CD4-positive, alpha-beta T cell (primary cell): ENCODE results near the gene SNRPB. TPM values are rescaled to one million over a fixed set of nuclear protein-coding genes. Genes with fewer than 3 reads are reported as not detected.

Source experiments
- ATAC-seq: fragments of 200-7000 bp; cut with Tn5 transposase; one replicate; pipeline ENCODE4 v1.10.0; 2022; ENCODE audit warnings: mild to moderate bottlenecking; ENCODE audit not compliant: poor library complexity
- CTCF ChIA-PET: fragments of 350-600 bp; sonication (Branson Sonifier 250); formaldehyde crosslinking; loops from one replicate; lab custom pipeline; 2021; ENCODE audit warnings: antibody characterized with exemption, inconsistent platforms; lab: Charles Lee
- POLR2A ChIA-PET: fragments of 350-600 bp; sonication (Branson Sonifier 250); formaldehyde crosslinking; loops from one replicate; lab custom pipeline; 2021; ENCODE audit warnings: antibody characterized with exemption, inconsistent platforms; lab: Charles Lee
- DNase-seq, 14 experiments: peaks; one replicate each; pipeline ENCODE4 v3.0.0-alpha.2; 2013 to 2020; ENCODE audit warnings: mixed read lengths in 2 of 14
- H3K27ac ChIP-seq, 2 donors: one replicate each; pipeline versions ENCODE4 v1.5.1 to v1.7.0; 2013; ENCODE audit warnings: low read length in 2 of 2, low read depth in 1 of 2, mild to moderate bottlenecking in 1 of 2
- H3K27me3 ChIP-seq, 2 experiments: 1 replicate in 1 of 2; 2 replicates in 1 of 2; pipeline versions ENCODE4 v1.6.1 to v1.7.0; 2013; ENCODE audit warnings: low read length in 2 of 2, control low read depth in 1 of 2, mild to moderate bottlenecking in 1 of 2, moderate library complexity in 1 of 2; ENCODE audit not compliant: insufficient read depth in 2 of 2, control insufficient read depth in 1 of 2
- H3K36me3 ChIP-seq: one replicate; pipeline ENCODE4 v1.6.1; 2013; ENCODE audit warnings: low read length, control low read depth; ENCODE audit not compliant: insufficient read depth
- H3K4me1 ChIP-seq: one replicate; pipeline ENCODE4 v1.6.1; 2013; ENCODE audit warnings: low read length, control low read depth; ENCODE audit not compliant: insufficient read depth
- H3K4me3 ChIP-seq: one replicate; pipeline ENCODE4 v1.5.1; 2013; ENCODE audit warnings: mild to moderate bottlenecking, low read length, moderate library complexity
- H3K9me3 ChIP-seq, 2 experiments: 1 replicate in 1 of 2; 2 replicates in 1 of 2; pipeline versions ENCODE4 v1.6.1 to v1.7.0; 2013; ENCODE audit warnings: low read length in 2 of 2, mild to moderate bottlenecking in 2 of 2, control low read depth in 1 of 2, moderate library complexity in 1 of 2; ENCODE audit not compliant: control insufficient read depth in 1 of 2, insufficient read depth in 1 of 2
- H3K27ac Mint-ChIP-seq: one replicate; pipeline ENCODE4 v1.8.0; 2020; ENCODE audit warnings: mixed read lengths
- H3K27me3 Mint-ChIP-seq: one replicate; pipeline ENCODE4 v1.8.0; 2021; ENCODE audit warnings: mixed read lengths
- H3K36me3 Mint-ChIP-seq: one replicate; pipeline ENCODE4 v1.8.0; 2021; ENCODE audit warnings: low read depth, mixed read lengths
- H3K4me1 Mint-ChIP-seq: one replicate; pipeline ENCODE4 v1.8.0; 2021; ENCODE audit warnings: low read depth, mixed read lengths
- H3K4me3 Mint-ChIP-seq: one replicate; pipeline ENCODE4 v1.8.0; 2020; ENCODE audit warnings: mild to moderate bottlenecking, mixed read lengths
- H3K9me3 Mint-ChIP-seq: one replicate; pipeline ENCODE4 v1.8.0; 2020; ENCODE audit warnings: mixed read lengths
- intact Hi-C, 2 experiments: fragments of 100-400 bp; cut with DNase I in 1 of 2; cut with micrococcal nuclease in 1 of 2; formaldehyde crosslinking; loops; one replicate each; pipeline versions ENCODE4 v1.15.1 to v1.9.0; 2023 to 2025; cut with DNase I, micrococcal nuclease
- total RNA-seq, 174 experiments: library from RNA in 2 of 174; stranded (reverse) in 2 of 174; gene quantifications; one replicate each; pipeline ENCODE4 v1.2.3 and lab custom pipeline; 2021 to 2026
- TF ChIP-seq, protein P1 (sequence below): fragments of 200-600 bp; IDR thresholded peaks from one replicate; pipeline ENCODE4 v1.8.0; 2022; ENCODE audit warnings: antibody characterized with exemption, mild to moderate bottlenecking

Gene SNRPB
- total RNA-seq, 2 experiments from 2014 or later = 146 to 147 TPM

DNA sequence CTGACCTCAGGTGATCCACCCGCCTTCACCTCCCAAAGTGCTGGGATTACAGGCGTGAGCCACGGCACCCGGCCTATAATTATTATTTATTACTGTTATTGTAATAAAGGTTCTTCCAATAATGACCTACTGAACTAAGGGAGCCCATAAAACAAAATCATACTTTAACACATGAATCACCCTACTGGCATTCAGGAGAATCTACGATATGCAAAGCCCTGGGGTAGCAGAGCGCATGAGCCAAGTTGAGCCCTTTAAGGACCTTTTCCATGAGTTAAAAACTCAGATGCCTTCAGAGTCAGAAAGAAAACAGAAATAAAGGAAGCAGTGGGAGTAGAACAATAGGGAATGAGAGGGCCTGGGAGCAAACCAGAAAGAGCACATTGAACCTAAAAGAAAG lies 41.5 kb downstream of the SNRPB start:
- POLR2A ChIA-PET = no interaction called here
- Mint-ChIP-seq H3K36me3 (no peaks in the 10 kb centered on the region), H3K4me3 (no peak overlapping the region), H3K27ac (no peak overlapping the region), H3K27me3 (peaks cover 19% of the 10 kb centered on the region), H3K4me1 (no peaks in the 10 kb centered on the region), H3K9me3 (no peaks in the 10 kb centered on the region)
- ATAC-seq = no peak
- H3K27me3 ChIP-seq = peaks cover 0 to 5% of the 10 kb centered on the region in 2 experiments
- CTCF ChIA-PET = no interaction called here
- H3K4me3 ChIP-seq = no peak overlapping the region
- no peak overlapping the region for H3K27ac ChIP-seq
- DNase-seq = no peak
- intact Hi-C loops = no loop called here
- H3K9me3 ChIP-seq = peaks cover 0 to 5% of the 10 kb centered on the region in 2 experiments
- TF ChIP-seq, protein P1, sequence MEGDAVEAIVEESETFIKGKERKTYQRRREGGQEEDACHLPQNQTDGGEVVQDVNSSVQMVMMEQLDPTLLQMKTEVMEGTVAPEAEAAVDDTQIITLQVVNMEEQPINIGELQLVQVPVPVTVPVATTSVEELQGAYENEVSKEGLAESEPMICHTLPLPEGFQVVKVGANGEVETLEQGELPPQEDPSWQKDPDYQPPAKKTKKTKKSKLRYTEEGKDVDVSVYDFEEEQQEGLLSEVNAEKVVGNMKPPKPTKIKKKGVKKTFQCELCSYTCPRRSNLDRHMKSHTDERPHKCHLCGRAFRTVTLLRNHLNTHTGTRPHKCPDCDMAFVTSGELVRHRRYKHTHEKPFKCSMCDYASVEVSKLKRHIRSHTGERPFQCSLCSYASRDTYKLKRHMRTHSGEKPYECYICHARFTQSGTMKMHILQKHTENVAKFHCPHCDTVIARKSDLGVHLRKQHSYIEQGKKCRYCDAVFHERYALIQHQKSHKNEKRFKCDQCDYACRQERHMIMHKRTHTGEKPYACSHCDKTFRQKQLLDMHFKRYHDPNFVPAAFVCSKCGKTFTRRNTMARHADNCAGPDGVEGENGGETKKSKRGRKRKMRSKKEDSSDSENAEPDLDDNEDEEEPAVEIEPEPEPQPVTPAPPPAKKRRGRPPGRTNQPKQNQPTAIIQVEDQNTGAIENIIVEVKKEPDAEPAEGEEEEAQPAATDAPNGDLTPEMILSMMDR = no peak
- H3K36me3 ChIP-seq = no peaks in the 10 kb centered on the region
- H3K4me1 ChIP-seq = no peaks in the 10 kb centered on the region

DNA sequence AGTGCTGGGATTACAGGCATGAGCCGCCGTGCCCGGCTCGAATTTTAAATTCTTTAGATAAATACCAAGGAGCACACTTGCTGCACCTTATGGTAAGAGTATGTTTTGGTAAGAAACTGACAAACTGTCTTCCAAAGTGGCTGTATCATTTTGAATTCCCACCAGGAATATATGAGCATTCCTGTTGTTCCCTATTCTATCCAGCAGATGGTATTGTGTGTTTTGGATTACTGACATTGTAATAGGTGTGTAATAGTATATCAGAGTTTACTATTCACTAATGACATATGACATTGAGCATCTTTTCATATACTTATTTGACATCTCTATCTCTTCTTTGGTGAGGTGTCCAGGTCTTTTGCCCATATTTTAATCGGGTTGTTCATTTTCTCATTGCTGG lies 49.3 kb downstream of the SNRPB start:
- ATAC-seq = no peak

DNA sequence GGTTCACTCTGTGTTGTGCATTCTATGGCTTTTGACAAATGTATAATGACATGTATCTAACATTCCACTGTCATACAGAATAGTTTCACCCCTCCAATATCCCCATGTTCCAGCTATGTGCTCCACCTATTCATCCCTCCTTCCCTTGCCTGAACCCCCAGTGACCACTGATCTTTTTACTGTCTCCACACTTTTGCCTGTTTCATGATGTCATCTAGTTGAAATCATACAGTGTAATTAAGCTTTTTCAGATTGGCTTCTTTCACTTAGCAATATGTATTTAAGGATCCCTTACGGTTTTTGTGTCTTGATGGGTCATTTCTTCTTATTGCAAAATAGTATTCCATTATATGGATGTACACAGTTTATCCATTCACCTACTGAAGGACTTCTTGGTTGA lies 50.1 kb downstream of the SNRPB start:
- no peak overlapping the region for H3K4me3 ChIP-seq
- H3K4me1 ChIP-seq = no peaks in the 10 kb centered on the region
- no peaks in the 10 kb centered on the region for H3K27me3 ChIP-seq
- intact Hi-C loops = no loop called here
- Mint-ChIP-seq H3K9me3 (peaks cover 3% of the 10 kb centered on the region), H3K4me1 (no peaks in the 10 kb centered on the region), H3K4me3 (no peak overlapping the region), H3K27me3 (peaks cover 36% of the 10 kb centered on the region), H3K27ac (no peak overlapping the region), H3K36me3 (no peaks in the 10 kb centered on the region)
- no peak overlapping the region for H3K27ac ChIP-seq
- CTCF ChIA-PET = no interaction called here
- TF ChIP-seq, protein P1 = no peak
- ATAC-seq = no peak
- no peaks in the 10 kb centered on the region for H3K9me3 ChIP-seq
- DNase-seq = no peak
- POLR2A ChIA-PET = no interaction called here
- no peaks in the 10 kb centered on the region for H3K36me3 ChIP-seq

More for the DNA sequence above, 49.3 kb downstream of the SNRPB start:
- Mint-ChIP-seq H3K4me3 (no peak overlapping the region), H3K27me3 (peaks cover 34% of the 10 kb centered on the region), H3K4me1 (no peaks in the 10 kb centered on the region), H3K27ac (no peak overlapping the region), H3K36me3 (no peaks in the 10 kb centered on the region), H3K9me3 (peaks cover 3% of the 10 kb centered on the region)
- Histone ChIP-seq H3K4me3 (no peak overlapping the region), H3K27ac (no peak overlapping the region), H3K27me3 (no peaks in the 10 kb centered on the region), H3K4me1 (no peaks in the 10 kb centered on the region), H3K36me3 (no peaks in the 10 kb centered on the region), H3K9me3 (no peaks in the 10 kb centered on the region)
- ChIA-PET POLR2A (no interaction called here), CTCF (no interaction called here)
- TF ChIP-seq, protein P1 = no peak
- intact Hi-C loops = no loop called here
- no peak for DNase-seq
